Mesenchymal stem cell (in vitro differentiated cells and primary cell): ENCODE measurements around the gene CAMK1.
A peak's percentile ranks its signal among the peaks of the same experiment; 100 is the strongest.

Source experiments
- DNase-seq: peaks from one replicate; pipeline ENCODE4 v3.0.0-alpha.2; 2013
- H2AFZ ChIP-seq: one replicate; pipeline ENCODE4 v1.6.1; 2013; ENCODE audit warnings: low read depth, mild to moderate bottlenecking, control low read depth, inconsistent platforms, low read length, moderate library complexity
- H2AK5ac ChIP-seq: 2 replicates; pipeline ENCODE4 v1.6.1; 2013; ENCODE audit warnings: low read length, moderate library complexity, mild to moderate bottlenecking, inconsistent platforms; ENCODE audit not compliant: severe bottlenecking
- H2BK120ac ChIP-seq: one replicate; pipeline ENCODE4 v1.6.1; 2013; ENCODE audit warnings: low read depth, mild to moderate bottlenecking, inconsistent platforms, low read length, moderate library complexity
- H2BK12ac ChIP-seq, 2 experiments: one replicate each; pipeline ENCODE4 v1.6.1; 2013; ENCODE audit warnings: inconsistent platforms in 2 of 2, low read length in 2 of 2, mild to moderate bottlenecking in 2 of 2, moderate library complexity in 2 of 2, control low read depth in 1 of 2
- H2BK15ac ChIP-seq: one replicate; pipeline ENCODE4 v1.6.1; 2013; ENCODE audit warnings: mild to moderate bottlenecking, low read depth, inconsistent platforms; ENCODE audit not compliant: poor library complexity, severe bottlenecking
- H2BK5ac ChIP-seq: 2 replicates; pipeline ENCODE4 v1.6.1; 2013; ENCODE audit warnings: low read depth, mild to moderate bottlenecking, low read length, control low read depth, inconsistent platforms; ENCODE audit not compliant: poor library complexity, severe bottlenecking
- H3K14ac ChIP-seq, 2 experiments: one replicate each; pipeline ENCODE4 v1.6.1; 2013; ENCODE audit warnings: inconsistent platforms in 2 of 2, low read length in 2 of 2, control low read depth in 1 of 2, mild to moderate bottlenecking in 1 of 2, moderate library complexity in 1 of 2
- H3K18ac ChIP-seq, 2 experiments: one replicate each; pipeline ENCODE4 v1.6.1; 2013; ENCODE audit warnings: inconsistent platforms in 2 of 2, low read length in 2 of 2, control low read depth in 1 of 2, low read depth in 1 of 2, mild to moderate bottlenecking in 1 of 2
- H3K23ac ChIP-seq, 2 experiments: one replicate each; pipeline ENCODE4 v1.6.1; 2013; ENCODE audit warnings: inconsistent platforms in 2 of 2, low read length in 2 of 2, mild to moderate bottlenecking in 2 of 2, moderate library complexity in 2 of 2, control low read depth in 1 of 2
- H3K27ac ChIP-seq: 2 replicates; pipeline ENCODE4 v1.5.1; 2013; ENCODE audit warnings: mild to moderate bottlenecking, moderate library complexity, low read length, control low read depth, inconsistent platforms; ENCODE audit not compliant: poor library complexity, severe bottlenecking
- H3K27me3 ChIP-seq, 2 experiments: 2 replicates each; pipeline versions ENCODE4 v1.6.1 to v1.7.0; 2013; ENCODE audit warnings: low read length in 2 of 2, mild to moderate bottlenecking in 2 of 2, moderate library complexity in 2 of 2, control low read depth in 1 of 2, inconsistent platforms in 1 of 2; ENCODE audit not compliant: control insufficient read depth in 1 of 2, insufficient read depth in 1 of 2
- H3K36me3 ChIP-seq, 2 experiments: 2 replicates each; pipeline versions ENCODE4 v1.6.1 to v1.7.0; 2013; ENCODE audit warnings: low read length in 2 of 2, control low read depth in 1 of 2, inconsistent platforms in 1 of 2, low read depth in 1 of 2, mild to moderate bottlenecking in 1 of 2; ENCODE audit not compliant: insufficient read depth in 2 of 2, control insufficient read depth in 1 of 2
- H3K4ac ChIP-seq, 2 experiments: one replicate each; pipeline ENCODE4 v1.6.1; 2013; ENCODE audit warnings: inconsistent platforms in 2 of 2, low read length in 2 of 2, mild to moderate bottlenecking in 2 of 2, moderate library complexity in 2 of 2, control low read depth in 1 of 2, low read depth in 1 of 2
- H3K4me1 ChIP-seq: 2 replicates; pipeline ENCODE4 v1.6.1; 2013; ENCODE audit warnings: low read depth, low read length, control low read depth; ENCODE audit not compliant: control insufficient read depth, insufficient read depth
- H3K4me2 ChIP-seq: 2 replicates; pipeline ENCODE4 v1.6.1; 2013; ENCODE audit warnings: low read length, mild to moderate bottlenecking, inconsistent platforms; ENCODE audit not compliant: poor library complexity, severe bottlenecking
- H3K4me3 ChIP-seq, 2 experiments: 2 replicates each; pipeline versions ENCODE4 v1.5.1 to v1.7.0; 2013; ENCODE audit warnings: low read length in 2 of 2, mild to moderate bottlenecking in 2 of 2, control low read depth in 1 of 2, low read depth in 1 of 2; ENCODE audit not compliant: insufficient read depth in 1 of 2
- H3K79me1 ChIP-seq: replicated peaks from 2 replicates; pipeline ENCODE4 v1.6.1; 2013; ENCODE audit warnings: mild to moderate bottlenecking, control low read depth, low read length, inconsistent platforms; ENCODE audit not compliant: poor library complexity, severe bottlenecking
- H3K9ac ChIP-seq: 2 replicates; pipeline ENCODE4 v1.7.0; 2013; ENCODE audit warnings: mild to moderate bottlenecking, low read length, moderate library complexity
- H3K9me3 ChIP-seq: 2 replicates; pipeline ENCODE4 v1.7.0; 2013; ENCODE audit warnings: mild to moderate bottlenecking, low read length; ENCODE audit not compliant: control insufficient read depth
- H4K8ac ChIP-seq: one replicate; pipeline ENCODE4 v1.6.1; 2013; ENCODE audit warnings: inconsistent platforms, mild to moderate bottlenecking, low read length, moderate library complexity
- H4K91ac ChIP-seq: one replicate; pipeline ENCODE4 v1.6.1; 2013; ENCODE audit warnings: mild to moderate bottlenecking, low read length, inconsistent platforms
- WGBS: methylation state at CpG from one replicate; pipeline ENCODE4 v1.1.7; 2013; ENCODE audit warnings: mixed read lengths; 5-methylcytosine and 5-hydroxymethylcytosine counted together

CAMK1 gene

GRCh38 chr3:9757427-9757826, 12.3 kb downstream of the CAMK1 start:
- 97% methylated on average over 13 of the region's 13 CpGs for WGBS
- Histone ChIP-seq H3K9ac (no peak overlapping the region), H2AFZ (no peak overlapping the region), H3K27me3 (no peaks in the 10 kb centered on the region), H3K36me3 (peaks cover 55 to 81% of the 10 kb centered on the region in 2 experiments), H3K23ac (no peak overlapping the region), H4K91ac (no peak overlapping the region), H4K8ac (no peak overlapping the region), H2BK120ac (no peak overlapping the region), H2BK12ac (no peak overlapping the region), H2BK5ac (no peak overlapping the region), H3K14ac (no peak overlapping the region), H3K18ac (no peak overlapping the region), H2BK15ac (no peak overlapping the region), H2AK5ac (no peak overlapping the region), H3K27ac (no peak overlapping the region), H3K4me3 (no peak overlapping the region), H3K9me3 (no peaks in the 10 kb centered on the region), H3K4me1 (peaks cover 5% of the 10 kb centered on the region), H3K4ac (no peak overlapping the region), H3K4me2 (no peak overlapping the region), H3K79me1 (peaks cover 10% of the 10 kb centered on the region)
- no peak for DNase-seq

- Histone ChIP-seq H3K27ac (no peak overlapping the region), H3K27me3 (no peaks in the 10 kb centered on the region), H2BK15ac (no peak overlapping the region), H3K18ac (no peak overlapping the region), H3K9me3 (no peaks in the 10 kb centered on the region), H2AFZ (no peak overlapping the region), H3K4me2 (no peak overlapping the region), H3K79me1 (peaks cover 22% of the 10 kb centered on the region), H3K14ac (no peak overlapping the region), H3K23ac (no peak overlapping the region), H3K4me1 (peaks cover 13% of the 10 kb centered on the region), H2AK5ac (no peak overlapping the region), H2BK12ac (no peak overlapping the region), H3K9ac (peak overlapping the region; percentile 22), H4K8ac (peak overlapping the region; percentile 4), H3K36me3 (peaks cover 50 to 71% of the 10 kb centered on the region in 2 experiments), H4K91ac (no peak overlapping the region), H3K4ac (no peak overlapping the region), H2BK5ac (no peak overlapping the region), H3K4me3 (no peak overlapping the region), H2BK120ac (no peak overlapping the region)
- DNase-seq, result no peak
- WGBS, result 87% methylated on average over 8 of the region's 8 CpGs
Observed at GRCh38 chr3:9754678-9755077, 15.1 kb downstream of the CAMK1 start.

GRCh38 chr3:9750556-9751411, 19.0 kb downstream of the CAMK1 start:
- H3K9me3 ChIP-seq, result no peaks in the 10 kb centered on the region
- peak overlapping the region; percentile 93 for H3K9ac ChIP-seq
- no peaks in the 10 kb centered on the region for H3K27me3 ChIP-seq
- peak overlapping the region; percentile 89 for H3K27ac ChIP-seq
- 56% methylated on average over 17 of the region's 17 CpGs for WGBS
- H2BK5ac ChIP-seq, result no peak overlapping the region
- peak overlapping the region; percentile 62 for H2AFZ ChIP-seq
- peak overlapping the region in 1 of 2 experiments; percentile 90 for H3K18ac ChIP-seq
- peak overlapping the region; percentile 43 for H4K91ac ChIP-seq
- no peak overlapping the region for H3K23ac ChIP-seq
- H2BK12ac ChIP-seq, result no peak overlapping the region
- H3K79me1 ChIP-seq, result peaks cover 30% of the 10 kb centered on the region
- peaks cover 43 to 63% of the 10 kb centered on the region in 2 experiments for H3K36me3 ChIP-seq
- no peak overlapping the region for H3K14ac ChIP-seq
- peak overlapping the region; percentile 81 to 100 for H3K4me3 ChIP-seq
- peak overlapping the region; percentile 4 for H2AK5ac ChIP-seq
- peaks cover 26% of the 10 kb centered on the region for H3K4me1 ChIP-seq
- H3K4ac ChIP-seq, result peak overlapping the region in 1 of 2 experiments; percentile 53
- H4K8ac ChIP-seq, result peak overlapping the region; percentile 61
- peak; percentile 49 for DNase-seq
- H2BK15ac ChIP-seq, result peak overlapping the region; percentile 88
- peak overlapping the region; percentile 76 for H2BK120ac ChIP-seq
- peak overlapping the region; percentile 86 for H3K4me2 ChIP-seq
